Stimulated activated CD4-positive, alpha-beta T cell treated with anti-CD3 and anti-CD28 coated beads, Interleukin-4, amount 100 ng/mL, for 48 hours (primary cell): Measurements from ENCODE around the gene RELL1.

Source experiments
- DNase-seq, 2 donors: peaks; one replicate each; pipeline ENCODE4 v3.0.0-alpha.2; 2020; ENCODE audit warnings: low read depth in 2 of 2

RELL1 gene, protein sequence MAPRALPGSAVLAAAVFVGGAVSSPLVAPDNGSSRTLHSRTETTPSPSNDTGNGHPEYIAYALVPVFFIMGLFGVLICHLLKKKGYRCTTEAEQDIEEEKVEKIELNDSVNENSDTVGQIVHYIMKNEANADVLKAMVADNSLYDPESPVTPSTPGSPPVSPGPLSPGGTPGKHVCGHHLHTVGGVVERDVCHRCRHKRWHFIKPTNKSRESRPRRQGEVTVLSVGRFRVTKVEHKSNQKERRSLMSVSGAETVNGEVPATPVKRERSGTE

DNA sequence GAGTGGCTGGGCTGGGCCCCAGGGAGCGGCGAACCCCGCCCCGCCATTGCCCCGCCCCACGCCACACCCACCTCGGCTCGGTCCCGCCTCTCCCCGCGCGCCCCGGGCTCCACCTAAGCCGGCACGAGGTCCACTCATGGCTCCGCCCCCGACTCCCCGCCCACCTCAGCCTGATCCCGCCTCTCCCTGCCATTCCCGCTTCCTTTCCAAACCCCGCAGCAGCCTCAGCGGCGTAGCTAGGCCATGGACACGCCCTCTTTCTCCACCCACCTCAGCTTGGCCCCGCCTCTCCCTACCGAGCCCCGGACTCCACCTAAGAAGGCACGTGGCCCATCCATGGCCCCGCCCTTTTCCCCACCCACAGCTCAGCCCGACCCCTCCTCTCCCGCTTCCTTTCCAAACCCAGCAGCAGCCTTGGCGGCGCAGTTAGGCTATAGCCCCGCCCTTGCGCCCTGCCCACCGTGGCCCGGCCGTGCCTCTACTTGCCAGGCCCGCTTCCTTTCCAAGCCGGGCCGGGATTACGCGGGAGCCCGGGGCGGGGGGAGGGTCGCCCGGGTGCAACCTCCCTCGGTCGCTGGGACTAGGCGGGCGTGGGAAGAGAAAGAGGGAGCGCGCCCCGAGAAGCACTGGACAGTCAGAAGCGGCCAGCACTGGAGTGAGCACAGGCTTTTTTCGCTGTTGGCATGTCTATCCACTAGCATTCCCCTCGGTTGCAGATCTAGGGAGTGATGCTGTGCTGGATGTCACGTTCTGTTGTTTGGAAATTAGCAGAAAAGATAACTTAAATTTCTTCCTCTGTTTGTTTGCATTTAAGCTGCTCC, at the start of gene RELL1:
Gene RELL1 (minus strand): TSS at position 4 of the 821 bp plus-strand sequence. CDS start 89 bp downstream, outside the sequence.
- DNase-seq, result peak; percentile 98

DNA sequence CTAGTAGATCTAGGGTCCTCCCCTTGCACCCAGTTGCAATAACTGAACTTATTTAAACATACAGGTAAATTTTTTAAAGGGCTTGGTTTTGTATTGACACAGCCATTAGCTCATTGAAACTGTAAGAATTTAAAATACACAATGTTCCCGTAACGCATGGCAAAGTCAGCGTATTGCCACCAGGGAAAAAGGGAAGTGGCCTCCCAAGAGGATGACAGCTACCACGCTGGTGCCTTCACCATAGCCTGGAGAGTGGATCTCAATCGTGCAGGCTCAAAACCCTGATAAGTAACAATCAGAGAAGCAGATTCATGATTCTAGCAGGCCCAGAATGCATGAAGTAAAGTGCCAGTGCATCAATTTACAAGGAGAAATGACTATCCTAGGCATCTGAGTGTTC, 49.4 kb upstream of the RELL1 start:
- DNase-seq, result no peak

DNA sequence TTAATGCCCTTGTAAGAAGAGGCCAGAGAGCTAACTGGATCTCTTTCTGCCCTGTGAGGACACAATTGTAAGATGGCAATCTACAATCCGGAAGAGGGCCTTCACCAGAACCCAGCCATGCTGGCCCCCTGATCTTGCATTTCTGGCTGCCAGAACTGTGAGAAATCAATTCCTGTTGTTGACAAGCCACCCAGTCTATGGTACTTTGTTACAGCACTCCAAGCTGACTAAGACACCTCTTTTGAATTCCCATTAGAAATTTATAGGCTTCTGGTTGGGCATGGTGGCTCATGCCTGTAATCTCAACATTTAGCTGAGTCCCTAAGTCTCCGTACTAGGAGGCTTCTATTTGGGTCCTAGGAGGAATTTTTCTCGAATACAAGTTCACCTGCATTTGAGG, 48.8 kb upstream of the RELL1 start:
- DNase-seq, result no peak

DNA sequence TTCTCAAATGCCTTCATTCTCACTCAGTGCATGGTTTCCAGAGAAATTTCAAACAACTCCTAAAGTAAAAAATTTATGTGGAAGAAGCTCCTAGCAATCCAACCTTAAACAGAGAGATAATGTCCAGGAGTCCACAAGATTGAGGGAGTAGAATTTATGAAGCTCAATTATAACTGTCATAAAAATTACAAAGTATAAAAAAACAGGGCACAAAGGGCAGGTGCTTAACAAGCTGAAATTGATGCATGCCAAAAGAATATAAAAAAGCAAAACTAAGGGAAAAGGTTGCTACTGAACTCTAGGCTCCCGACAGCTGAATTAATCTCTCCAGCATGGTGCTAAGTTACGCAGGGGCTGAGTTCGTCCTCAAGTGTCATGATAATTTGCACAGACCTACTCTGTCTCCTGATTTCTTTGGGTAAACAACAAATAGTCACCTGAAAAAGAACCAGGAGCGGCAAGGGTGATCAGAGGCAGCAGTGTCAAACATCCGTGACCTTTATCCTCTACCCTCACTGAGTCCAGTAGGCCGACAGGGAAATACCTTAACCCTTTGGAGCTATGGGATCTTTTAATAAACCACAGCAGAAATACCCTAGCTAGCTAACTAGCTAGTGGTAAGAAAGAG, 47.2 kb upstream of the RELL1 start:
- no peak for DNase-seq

DNA sequence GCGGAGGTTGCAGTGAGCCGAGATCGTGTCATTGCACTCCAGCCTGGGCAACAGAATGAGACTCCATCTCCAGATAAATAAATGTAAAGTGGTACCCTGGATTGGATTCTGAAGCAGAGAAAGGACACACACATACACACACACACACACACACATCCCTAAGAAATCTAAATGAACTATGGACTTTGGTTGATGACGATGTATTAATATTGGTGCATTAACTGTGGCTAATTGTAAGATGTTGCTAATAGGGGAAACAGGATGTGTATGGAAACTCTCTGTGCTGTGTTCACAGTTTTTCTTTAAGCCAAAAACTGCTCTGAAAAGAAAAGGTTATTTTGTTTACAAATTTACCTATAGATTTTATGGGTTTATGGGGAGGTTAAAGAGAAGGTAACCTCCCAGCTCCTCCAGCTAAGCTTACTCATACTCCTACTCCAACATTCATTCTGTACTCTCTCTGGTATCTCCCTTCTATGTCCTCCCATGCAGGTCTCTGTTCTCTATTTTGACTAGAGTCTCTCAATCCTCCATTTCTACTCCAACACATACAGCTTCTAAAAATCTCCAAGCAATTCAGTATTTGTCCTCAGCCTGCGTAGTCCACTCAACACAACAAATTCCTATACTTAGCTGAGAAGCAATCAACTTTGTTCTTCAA, 46.5 kb upstream of the RELL1 start:
- DNase-seq, result no peak

DNA sequence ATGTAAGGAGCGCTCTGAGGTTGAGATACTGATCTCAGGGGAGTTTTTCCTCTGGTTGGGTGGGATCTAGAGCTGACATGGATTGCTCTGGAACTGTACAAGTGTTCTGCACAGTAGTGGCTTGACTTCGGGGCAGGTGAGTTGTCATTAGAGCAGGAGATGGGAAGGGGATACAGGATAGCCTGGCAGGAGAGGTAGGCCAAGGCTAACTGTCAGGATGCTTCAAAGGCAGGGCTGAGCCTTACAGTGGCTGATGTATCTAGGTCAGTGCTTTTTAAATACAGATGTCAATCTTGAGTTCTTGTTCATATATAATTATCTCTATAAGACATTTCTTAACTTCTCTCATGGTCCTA, 43.5 kb upstream of the RELL1 start:
- DNase-seq, result no peak

DNA sequence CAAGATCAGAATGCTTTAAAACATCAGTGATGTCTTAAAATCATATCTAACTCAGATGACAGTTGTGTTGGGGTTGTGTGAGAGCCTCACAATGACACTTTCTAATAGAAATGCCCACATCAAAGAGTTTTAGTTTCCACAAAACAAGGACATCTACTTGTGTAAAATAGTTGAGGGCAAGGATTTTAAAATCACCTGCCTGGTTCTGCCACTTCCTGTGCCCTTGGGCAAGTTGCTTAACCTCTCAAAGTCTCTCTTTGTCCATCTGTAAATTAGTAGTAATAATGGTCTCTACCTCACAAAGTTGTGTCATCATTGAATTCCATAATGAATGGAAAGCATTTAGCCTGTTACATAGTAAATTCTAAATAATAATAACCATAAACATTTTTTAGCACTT, 41.9 kb upstream of the RELL1 start:
- DNase-seq, result no peak

DNA sequence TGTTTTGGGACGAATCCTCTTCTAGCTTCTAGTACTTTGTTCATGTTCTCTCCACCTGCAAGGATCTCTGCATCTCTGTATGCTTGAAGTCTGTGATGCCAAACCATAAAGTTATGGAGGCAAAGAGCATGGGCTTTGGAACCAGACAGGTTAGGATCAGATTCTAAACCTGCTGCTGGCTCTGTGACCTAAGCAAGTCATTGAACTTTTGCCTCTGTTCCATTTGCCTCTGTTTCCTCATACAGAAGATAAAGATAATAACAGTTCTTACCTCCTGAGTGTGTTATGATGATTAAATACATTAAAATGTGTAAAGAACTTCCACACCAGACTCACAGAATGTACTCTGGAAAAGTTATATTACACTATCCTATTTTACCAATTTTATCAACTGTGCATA, 41.5 kb upstream of the RELL1 start:
- DNase-seq, result no peak

DNA sequence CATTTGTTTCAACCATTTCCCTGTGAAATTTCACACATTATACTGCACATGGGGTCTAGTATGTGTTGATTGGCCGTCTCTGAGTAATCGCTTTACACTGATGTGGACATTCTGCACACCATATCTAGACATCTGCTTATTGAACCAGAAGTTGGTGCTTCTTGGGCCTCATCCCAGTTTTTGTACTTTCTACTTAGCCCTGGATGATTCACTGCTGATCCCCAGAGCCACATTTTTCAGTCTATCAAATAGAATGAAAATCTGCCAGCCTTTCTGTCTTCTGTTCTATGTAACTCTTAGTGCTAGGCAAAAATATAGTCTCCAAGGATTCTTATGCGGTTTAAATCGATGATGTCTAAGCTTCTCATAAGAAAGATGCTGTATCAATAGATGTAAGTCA, 40.5 kb upstream of the RELL1 start:
- no peak for DNase-seq

DNA sequence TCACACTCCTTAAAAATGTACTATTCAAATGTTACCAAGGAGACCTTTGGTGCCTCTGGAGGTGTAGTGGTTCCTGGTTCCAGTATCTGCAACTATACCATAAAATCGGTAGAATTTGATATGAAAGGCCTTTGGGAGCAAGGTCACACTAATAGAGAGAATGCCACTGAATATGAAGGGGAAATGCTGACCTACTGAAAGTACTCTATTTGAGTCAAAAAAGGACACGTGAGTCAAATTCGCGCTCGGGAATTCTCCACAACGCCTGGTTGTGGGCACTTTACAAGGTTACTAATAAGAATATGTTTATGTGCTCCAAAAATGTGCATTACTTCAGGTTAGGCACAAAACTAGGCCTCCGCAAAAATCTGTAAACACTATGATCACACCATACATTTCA, 39.5 kb upstream of the RELL1 start:
- DNase-seq, result no peak

DNA sequence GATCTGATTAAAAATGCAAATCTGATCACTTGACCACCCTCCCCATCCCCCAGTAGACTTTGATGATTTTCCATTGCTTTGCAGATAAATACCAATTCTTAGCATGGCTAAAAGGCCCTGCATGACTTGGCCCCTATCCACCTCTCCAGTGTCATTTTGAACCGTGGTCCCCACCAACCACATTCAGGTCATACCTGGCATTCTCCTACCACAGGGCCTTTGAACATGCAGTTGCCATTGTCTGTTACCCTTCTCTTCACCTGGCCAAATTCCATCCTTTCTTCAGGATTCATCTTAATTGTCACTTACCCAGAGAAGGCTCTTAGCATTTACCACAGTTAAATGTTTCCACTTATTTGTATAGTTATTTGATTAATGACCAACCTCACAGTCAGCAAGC, 36.9 kb upstream of the RELL1 start:
- no peak for DNase-seq

DNA sequence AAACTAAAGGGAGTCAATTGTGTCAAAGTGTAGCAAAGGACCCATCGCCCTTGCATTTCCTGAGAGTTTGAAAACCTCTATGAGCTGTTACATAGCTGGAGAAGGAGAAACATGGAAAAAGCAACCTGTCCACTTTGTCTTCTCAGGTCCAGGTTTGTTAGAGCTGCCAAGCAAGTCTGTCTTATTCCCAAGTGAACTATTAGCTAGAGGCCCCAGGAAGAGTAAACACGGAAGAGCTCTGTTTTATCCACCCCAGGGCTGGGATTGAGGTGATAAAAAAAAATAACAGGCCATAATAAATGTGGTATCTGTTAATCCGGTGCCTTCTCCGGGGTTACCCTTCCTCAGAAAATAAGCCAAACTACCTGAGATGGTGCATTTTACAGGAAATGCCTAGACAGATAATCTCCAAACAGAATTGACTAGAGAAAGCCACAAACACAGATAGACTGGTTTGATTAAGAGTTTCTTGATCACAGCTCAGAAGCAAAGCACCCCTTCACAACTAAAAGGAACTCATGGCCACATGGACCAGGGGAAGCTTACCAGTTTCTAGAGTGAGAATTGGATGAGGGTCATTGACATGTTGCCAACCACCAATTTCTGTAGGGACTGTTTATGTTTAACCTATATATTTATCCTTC, 35.9 kb upstream of the RELL1 start:
- DNase-seq, result no peak

DNA sequence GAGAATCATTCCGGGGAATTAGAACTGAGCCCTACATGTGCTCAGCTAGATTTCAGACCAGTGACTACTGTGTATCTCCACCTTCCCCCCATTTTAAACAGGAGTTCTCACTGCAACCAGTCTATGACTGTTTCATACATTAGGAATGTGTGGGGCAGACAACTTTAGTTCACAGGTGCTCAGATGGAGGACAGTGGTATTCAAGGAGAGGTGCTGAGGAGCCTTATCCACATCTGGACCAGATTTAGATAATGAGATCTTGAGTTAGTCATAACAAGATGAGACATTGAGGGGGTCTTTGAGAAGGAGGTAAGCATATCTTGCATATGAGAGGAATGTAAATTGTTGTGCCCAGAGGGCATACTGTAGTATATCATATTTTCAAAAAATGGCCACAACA, 32.8 kb upstream of the RELL1 start:
- no peak for DNase-seq

DNA sequence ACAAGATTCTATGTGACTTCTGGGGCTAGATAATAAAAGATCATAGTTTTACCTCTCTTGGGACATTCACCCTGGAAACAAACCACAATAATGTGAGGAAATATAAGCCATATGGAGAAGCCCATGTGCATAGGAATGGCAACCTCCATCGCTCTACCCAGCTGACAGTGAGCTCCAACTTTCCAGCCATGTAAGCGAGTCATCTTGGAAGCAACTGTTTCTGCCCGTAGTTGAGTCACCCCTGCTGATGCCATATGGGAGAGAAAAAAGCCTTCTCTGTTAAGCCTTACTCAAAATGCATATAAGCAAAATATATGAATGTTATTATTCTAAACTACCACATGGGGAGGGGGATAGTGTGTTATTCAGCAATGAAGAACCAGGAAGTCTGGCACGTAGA, 31.4 kb upstream of the RELL1 start:
- no peak for DNase-seq

DNA sequence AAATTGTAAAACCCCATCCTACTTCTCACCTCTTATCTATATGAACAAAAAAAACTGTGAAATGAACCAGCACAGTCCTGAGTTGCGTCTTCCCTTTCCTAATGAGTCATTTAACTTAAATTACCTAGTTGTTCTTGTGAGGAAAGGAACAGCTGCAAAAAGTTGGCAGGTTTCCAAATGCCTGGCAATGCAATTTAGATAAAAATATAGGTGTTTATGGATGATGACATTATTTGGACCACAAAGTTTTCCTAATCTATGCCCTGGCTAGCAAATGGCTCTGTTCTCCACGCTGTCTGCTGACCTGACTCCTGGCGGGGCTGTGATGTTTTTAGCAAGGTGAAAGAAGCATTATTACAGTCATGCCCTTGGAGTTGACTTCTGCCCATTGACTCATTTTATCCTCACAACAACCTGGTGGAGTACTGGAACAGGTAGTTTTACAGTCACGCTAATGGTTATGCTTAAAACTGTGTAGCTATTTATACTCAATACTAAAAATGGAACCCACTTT, 29.8 kb upstream of the RELL1 start:
- DNase-seq, result peak; percentile 19 to 26

DNA sequence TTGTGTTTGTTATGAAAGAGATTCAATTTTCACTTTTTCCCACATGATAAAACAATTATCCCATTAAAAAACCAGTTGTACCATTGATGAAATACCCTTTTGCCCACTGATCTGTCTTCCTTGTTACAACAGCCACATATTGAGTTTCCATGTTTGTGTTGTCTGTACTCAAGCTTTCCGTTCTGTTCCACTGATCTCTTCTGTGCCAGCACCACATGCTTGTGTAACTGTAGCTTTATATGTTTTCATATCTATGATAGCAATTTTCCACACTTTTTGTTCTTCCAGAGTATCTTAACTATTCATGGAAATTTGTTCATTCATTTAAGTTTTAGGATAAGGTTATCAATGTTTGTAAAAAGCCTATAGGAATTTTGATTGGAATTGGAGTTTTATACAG, 24.3 kb upstream of the RELL1 start:
- no peak for DNase-seq

DNA sequence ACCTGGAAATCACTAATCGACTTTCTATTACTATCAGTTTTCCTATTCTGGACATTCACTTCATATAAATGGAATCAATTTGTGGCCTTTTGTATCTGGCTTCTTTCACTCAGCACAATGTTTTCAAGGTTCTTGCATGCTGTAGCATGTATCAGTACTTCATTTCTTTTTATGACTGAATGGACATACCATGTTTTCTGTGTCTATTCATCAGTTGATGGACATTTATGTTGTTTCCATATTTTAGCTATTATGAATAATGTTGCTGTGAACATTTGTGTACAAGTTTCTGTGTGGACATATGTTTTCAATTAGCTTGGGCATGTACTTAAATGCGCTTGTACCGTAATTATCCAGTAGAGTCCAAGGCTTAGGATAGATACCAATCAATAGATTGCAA, 19.9 kb upstream of the RELL1 start:
- no peak for DNase-seq

DNA sequence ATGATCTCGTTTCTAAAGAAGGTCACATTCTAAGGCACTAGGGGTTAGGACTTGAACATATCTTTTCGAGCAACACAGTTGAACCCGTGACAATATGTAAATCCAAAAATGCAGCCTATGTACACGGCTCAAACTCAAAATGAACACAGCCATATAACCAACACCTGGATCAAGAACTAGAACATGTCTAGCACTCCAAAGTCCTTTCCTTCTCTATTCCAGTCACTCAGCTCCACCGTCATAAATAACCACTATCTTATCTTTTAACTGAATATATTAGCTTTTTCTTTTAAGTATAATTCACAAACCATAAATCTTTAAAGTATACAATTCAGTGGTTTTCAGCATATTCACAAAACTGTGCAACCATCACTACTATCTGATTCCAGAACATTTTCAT, 19.4 kb upstream of the RELL1 start:
- no peak for DNase-seq

DNA sequence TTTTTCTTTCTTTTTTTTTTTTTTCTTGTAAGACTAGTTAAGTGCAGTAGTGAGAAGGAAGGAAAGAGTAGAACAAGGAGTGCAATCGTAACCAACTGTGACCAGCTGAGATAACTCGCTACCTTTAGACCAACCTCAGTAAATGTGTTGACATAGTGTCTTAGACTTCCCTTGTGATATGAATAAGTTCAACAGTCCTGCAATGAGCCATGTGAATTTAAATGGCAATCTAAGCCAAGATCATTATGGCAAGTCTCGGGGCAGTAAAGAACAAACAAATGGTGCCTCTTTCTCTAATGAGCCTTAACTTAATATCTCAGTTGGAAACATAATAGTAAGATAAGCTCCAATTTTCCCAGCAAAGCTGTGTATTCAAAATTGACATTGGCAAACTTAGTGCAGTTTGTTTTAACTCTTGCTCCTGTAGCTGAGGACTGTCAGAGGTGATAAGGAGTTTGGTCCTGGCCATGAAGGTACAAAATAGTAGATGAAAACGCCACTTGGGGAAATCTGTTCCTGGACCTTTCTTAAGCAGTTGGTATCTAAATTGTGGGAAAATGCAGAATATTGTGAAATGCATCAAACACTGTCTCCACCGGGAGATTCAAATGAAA, 13.8 kb upstream of the RELL1 start:
- no peak for DNase-seq

DNA sequence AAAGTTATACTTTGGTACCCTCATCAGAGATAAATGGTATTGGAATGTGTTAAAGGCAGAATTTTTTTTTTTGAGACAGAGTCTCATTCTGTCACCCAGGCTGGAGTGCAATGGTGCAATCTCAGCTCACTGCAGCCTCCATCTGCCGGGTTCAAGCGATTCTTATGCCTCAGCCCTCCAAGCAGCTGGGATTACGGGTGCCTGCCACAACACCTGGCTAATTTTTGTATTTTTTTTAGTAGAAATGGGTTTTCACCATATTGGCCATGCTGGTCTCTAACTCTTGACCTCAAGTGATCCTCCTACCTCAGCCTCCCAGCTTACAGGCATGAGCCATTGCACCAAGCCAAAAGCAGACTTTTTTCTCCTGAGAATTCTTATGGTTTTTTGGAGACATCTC, 11.4 kb upstream of the RELL1 start:
- DNase-seq, result no peak

DNA sequence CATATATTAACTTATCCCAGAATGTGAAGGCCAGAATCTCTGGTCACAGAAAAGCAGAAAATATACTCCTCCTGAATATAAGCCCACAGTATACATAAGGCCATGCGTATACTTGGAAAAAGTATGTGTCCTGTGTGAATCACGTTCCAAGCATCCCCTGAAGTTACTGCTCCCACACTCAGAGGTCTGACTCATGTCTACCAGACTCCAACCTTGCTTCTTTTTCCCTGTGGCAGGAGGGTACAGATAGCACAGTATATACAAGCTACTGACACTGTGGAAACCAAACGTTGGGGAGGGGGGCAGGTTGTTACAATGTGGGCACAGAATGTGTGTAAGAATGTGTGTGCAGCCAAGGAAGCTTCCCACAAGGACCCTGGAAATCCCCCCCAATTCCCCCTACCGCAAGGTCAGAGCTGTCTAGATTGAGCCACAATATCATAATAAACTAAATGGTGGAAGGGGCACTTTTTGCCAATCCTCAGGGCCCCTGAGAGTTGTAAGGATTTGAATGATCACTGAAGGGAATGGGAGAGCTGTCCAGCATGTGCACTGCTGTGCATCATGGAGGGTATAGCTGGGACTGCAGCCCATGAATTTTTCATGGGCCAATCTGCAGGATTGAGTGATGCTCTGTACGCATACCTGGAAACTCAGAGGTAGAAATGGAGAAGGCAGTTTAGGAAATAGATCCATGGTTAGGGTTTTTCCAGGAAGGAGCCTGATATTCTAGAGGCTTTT, 7.4 kb upstream of the RELL1 start:
- DNase-seq, result no peak
